ENCODE results near the gene EYA4.

DNA sequence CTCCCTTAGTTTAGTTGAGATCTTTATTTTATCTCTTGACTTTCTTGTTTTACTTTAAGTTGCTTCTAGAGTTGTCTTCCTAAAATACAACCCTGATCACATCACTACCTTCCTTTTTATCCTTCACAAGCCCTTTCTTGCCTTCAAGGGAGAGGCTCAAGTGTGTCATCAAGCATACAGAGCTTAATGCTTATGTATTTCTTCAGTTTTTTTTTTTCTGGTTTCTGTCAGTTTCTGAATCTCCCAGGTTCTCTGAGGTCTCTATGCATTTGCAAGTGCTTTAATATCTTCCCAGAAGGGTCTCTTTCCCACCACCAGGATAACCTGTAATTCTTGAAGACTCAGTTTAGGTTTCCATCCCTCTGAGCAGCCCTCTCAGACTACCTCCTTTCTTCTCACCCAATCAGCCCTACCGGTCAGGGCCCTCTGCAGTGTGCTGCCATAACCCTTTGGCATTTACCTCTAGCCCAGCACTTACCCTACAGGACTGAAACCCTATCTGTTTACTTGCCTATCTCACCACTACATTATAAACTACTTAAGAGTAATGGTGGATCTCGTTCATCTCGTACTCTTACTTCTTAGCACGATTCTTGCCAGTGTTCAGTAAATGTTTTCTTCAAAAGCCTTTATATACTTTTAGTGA is 36.9 kb downstream of the EYA4 start:
- TF ChIP-seq, protein P1, sequence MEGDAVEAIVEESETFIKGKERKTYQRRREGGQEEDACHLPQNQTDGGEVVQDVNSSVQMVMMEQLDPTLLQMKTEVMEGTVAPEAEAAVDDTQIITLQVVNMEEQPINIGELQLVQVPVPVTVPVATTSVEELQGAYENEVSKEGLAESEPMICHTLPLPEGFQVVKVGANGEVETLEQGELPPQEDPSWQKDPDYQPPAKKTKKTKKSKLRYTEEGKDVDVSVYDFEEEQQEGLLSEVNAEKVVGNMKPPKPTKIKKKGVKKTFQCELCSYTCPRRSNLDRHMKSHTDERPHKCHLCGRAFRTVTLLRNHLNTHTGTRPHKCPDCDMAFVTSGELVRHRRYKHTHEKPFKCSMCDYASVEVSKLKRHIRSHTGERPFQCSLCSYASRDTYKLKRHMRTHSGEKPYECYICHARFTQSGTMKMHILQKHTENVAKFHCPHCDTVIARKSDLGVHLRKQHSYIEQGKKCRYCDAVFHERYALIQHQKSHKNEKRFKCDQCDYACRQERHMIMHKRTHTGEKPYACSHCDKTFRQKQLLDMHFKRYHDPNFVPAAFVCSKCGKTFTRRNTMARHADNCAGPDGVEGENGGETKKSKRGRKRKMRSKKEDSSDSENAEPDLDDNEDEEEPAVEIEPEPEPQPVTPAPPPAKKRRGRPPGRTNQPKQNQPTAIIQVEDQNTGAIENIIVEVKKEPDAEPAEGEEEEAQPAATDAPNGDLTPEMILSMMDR (conservative IDR thresholded peaks at IDR 0.05 in 1 of 2, IDR thresholded peaks at IDR 0.05 in 1 of 2; ENCODE audit: low read depth in 1 of 2, low read length in 2 of 2), result no peak
- TF ChIP-seq EZH2 (IDR thresholded peaks at IDR 0.05; ENCODE audit: low read length, missing control alignments), result no peak
